DOHH2 (cell line): ENCODE data around the gene CARMIL1.

ENCODE experiments used
- H3F3A ChIP-seq: fragments of 200-600 bp; sonication (generic), shearing (Covaris generic); 2 replicates; pipeline ENCODE4 v1.6.0; 2016; ENCODE audit warnings: antibody characterized with exemption, mild to moderate bottlenecking; ENCODE audit not compliant: control insufficient read depth, insufficient read depth
- H3K27ac ChIP-seq: fragments of 200-600 bp; sonication (generic); 2 replicates; pipeline ENCODE4 v1.5.1; 2014; ENCODE audit warnings: low read depth, mild to moderate bottlenecking, low read length, moderate library complexity
- H3K27me3 ChIP-seq: fragments of 200-600 bp; sonication (generic); 2 replicates; pipeline ENCODE4 v1.6.1; 2014; ENCODE audit warnings: mild to moderate bottlenecking, low read length, mixed read lengths; ENCODE audit not compliant: control insufficient read depth
- H3K36me3 ChIP-seq: fragments of 200-600 bp; sonication (generic); 2 replicates; pipeline ENCODE4 v1.6.1; 2014; ENCODE audit warnings: mild to moderate bottlenecking, low read length, moderate library complexity, mixed read lengths; ENCODE audit not compliant: control insufficient read depth
- H3K4me1 ChIP-seq: fragments of 200-600 bp; sonication (generic); 2 replicates; pipeline ENCODE4 v1.6.1; 2014; ENCODE audit warnings: mild to moderate bottlenecking, low read length, mixed read lengths; ENCODE audit not compliant: control insufficient read depth
- H3K4me2 ChIP-seq: fragments of 200-600 bp; sonication (generic); 2 replicates; pipeline ENCODE4 v1.6.0; 2014; ENCODE audit warnings: mild to moderate bottlenecking, low read length, moderate library complexity
- H3K4me3 ChIP-seq: fragments of 200-600 bp; sonication (generic); 2 replicates; pipeline ENCODE4 v1.5.1; 2014; ENCODE audit warnings: mild to moderate bottlenecking, low read length, mixed read lengths
- H3K79me2 ChIP-seq: fragments of 200-600 bp; sonication (generic); 2 replicates; pipeline ENCODE4 v1.6.1; 2014; ENCODE audit warnings: mild to moderate bottlenecking, low read length, mixed read lengths; ENCODE audit not compliant: control insufficient read depth
- H3K9me2 ChIP-seq: fragments of 200-600 bp; sonication (generic); replicated peaks from 2 replicates; pipeline ENCODE4 v1.6.1; 2014; ENCODE audit warnings: mild to moderate bottlenecking, low read length, mixed read lengths; ENCODE audit not compliant: control insufficient read depth
- H3K9me3 ChIP-seq: fragments of 200-600 bp; sonication (generic); 2 replicates; pipeline ENCODE4 v1.6.1; 2014; ENCODE audit warnings: antibody characterized with exemption, low read length, mixed read lengths; ENCODE audit not compliant: control insufficient read depth, insufficient read depth
- H4K20me1 ChIP-seq: fragments of 200-600 bp; sonication (generic); 2 replicates; pipeline ENCODE4 v1.6.0; 2014; ENCODE audit warnings: low read depth, mild to moderate bottlenecking, antibody characterized with exemption, low read length, moderate library complexity; ENCODE audit not compliant: control insufficient read depth, insufficient read depth
- EZH2phosphoT487 ChIP-seq: fragments of 200-600 bp; sonication (generic); IDR thresholded peaks from 2 replicates; pipeline ENCODE4 v1.6.1; 2017; ENCODE audit warnings: borderline replicate concordance, mild to moderate bottlenecking, antibody characterized with exemption, low read length, moderate library complexity, mixed read lengths
- TF ChIP-seq, protein P1 (sequence below): fragments of 200-600 bp; sonication (generic); IDR thresholded peaks from one replicate; pipeline ENCODE4 v1.5.1; 2014; ENCODE audit warnings: antibody characterized with exemption, mild to moderate bottlenecking, low read depth, low read length; ENCODE audit not compliant: poor library complexity, severe bottlenecking

Gene CARMIL1

DNA sequence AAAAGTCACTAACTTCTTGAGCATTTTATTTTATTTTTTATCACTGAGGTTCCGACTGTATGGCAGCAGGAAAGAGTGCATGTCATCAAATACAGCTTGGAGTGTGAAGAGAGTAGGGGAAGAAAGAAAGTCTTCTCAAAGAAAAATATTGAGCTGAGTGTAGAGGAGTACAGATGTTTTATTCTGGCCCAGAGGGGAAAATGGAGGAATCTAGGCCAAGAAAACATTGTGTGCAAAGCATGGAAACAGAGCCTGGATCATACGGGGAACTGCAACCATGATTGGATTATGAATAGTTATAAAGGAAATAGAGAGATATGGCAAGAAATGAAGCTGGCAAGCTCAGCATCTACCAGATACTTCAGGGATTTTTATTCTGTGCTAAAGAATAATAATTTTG is 268.6 kb downstream of the CARMIL1 start:
- Histone ChIP-seq H3K27ac (no peak overlapping the region), H4K20me1 (no peaks in the 10 kb centered on the region), H3K4me2 (no peak overlapping the region), H3F3A (no peaks in the 10 kb centered on the region), H3K9me2 (no peaks in the 10 kb centered on the region), H3K4me1 (no peaks in the 10 kb centered on the region), H3K27me3 (no peaks in the 10 kb centered on the region), H3K9me3 (no peaks in the 10 kb centered on the region), H3K4me3 (no peak overlapping the region), H3K36me3 (no peaks in the 10 kb centered on the region), H3K79me2 (no peaks in the 10 kb centered on the region)
- TF ChIP-seq EZH2phosphoT487 = no peak
- TF ChIP-seq, protein P1, sequence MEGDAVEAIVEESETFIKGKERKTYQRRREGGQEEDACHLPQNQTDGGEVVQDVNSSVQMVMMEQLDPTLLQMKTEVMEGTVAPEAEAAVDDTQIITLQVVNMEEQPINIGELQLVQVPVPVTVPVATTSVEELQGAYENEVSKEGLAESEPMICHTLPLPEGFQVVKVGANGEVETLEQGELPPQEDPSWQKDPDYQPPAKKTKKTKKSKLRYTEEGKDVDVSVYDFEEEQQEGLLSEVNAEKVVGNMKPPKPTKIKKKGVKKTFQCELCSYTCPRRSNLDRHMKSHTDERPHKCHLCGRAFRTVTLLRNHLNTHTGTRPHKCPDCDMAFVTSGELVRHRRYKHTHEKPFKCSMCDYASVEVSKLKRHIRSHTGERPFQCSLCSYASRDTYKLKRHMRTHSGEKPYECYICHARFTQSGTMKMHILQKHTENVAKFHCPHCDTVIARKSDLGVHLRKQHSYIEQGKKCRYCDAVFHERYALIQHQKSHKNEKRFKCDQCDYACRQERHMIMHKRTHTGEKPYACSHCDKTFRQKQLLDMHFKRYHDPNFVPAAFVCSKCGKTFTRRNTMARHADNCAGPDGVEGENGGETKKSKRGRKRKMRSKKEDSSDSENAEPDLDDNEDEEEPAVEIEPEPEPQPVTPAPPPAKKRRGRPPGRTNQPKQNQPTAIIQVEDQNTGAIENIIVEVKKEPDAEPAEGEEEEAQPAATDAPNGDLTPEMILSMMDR = no peak

DNA sequence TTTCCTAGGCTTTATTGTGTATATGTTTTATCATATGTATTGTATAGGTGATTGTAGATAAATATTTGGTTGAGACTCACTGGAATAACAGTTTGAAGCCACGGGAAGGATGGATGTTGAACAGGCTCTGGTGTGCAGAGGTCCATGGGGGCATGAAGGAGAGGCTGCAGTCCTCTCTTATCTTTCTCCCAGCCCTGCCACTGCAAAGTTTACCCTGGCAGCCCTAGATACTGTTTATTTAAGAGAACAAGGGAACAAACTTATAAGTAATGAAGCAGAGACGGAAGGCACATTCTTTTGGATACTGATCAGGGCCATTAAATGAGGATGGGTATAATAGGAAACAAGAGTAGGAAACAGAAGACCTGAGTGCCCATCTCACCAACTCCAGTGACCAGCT is 269.3 kb downstream of the CARMIL1 start:
- H4K20me1 ChIP-seq = no peaks in the 10 kb centered on the region
- no peaks in the 10 kb centered on the region for H3K79me2 ChIP-seq
- no peaks in the 10 kb centered on the region for H3K9me2 ChIP-seq
- H3K27ac ChIP-seq = no peak overlapping the region
- no peaks in the 10 kb centered on the region for H3K36me3 ChIP-seq
- H3F3A ChIP-seq = no peaks in the 10 kb centered on the region
- H3K4me3 ChIP-seq = no peak overlapping the region
- no peaks in the 10 kb centered on the region for H3K27me3 ChIP-seq
- TF ChIP-seq EZH2phosphoT487 = no peak
- TF ChIP-seq, protein P1 = no peak
- H3K9me3 ChIP-seq = no peaks in the 10 kb centered on the region
- H3K4me1 ChIP-seq = no peaks in the 10 kb centered on the region
- H3K4me2 ChIP-seq = no peak overlapping the region

- TF ChIP-seq, protein P1 = no peak
- no peak for TF ChIP-seq EZH2phosphoT487
Measured at GRCh38 chr6:25550631-25551030, 271.5 kb downstream of the CARMIL1 start.

More at GRCh38 chr6:25550631-25551030, 271.5 kb downstream of the CARMIL1 start:
- no peak overlapping the region for H3K4me2 ChIP-seq
- H3K27me3 ChIP-seq = no peaks in the 10 kb centered on the region
- H3K4me1 ChIP-seq = no peaks in the 10 kb centered on the region
- no peaks in the 10 kb centered on the region for H3K9me2 ChIP-seq
- H4K20me1 ChIP-seq = no peaks in the 10 kb centered on the region
- no peaks in the 10 kb centered on the region for H3K36me3 ChIP-seq
- no peaks in the 10 kb centered on the region for H3F3A ChIP-seq
- H3K27ac ChIP-seq = no peak overlapping the region
- no peak overlapping the region for H3K4me3 ChIP-seq
- no peaks in the 10 kb centered on the region for H3K79me2 ChIP-seq
- no peaks in the 10 kb centered on the region for H3K9me3 ChIP-seq
